ENCODE data around the gene RBBP4. TPM values are rescaled to one million over a fixed set of nuclear protein-coding genes. Genes with fewer than 3 reads are reported as not detected.
"Not testable (repeated sequence)": the region's sequence is repeated elsewhere in the genome, so short reads cannot be mapped to it uniquely, and the experiment has no call there.

RBBP4 gene
- 96.0 TPM for total RNA-seq
- long read RNA-seq, full-length matches to known transcripts, result 121 of 131 reads
- long read RNA-seq, partial matches to known transcripts, result 3 of 131 reads
- long read RNA-seq, other reads (novel, unspliced or antisense), result 7 of 131 reads

- DNase-seq (ENCODE audit: low spot score), result peak; percentile 99
- intact Hi-C loops (cut with DNase I), result loop anchor here (2.0 kb wide), 2 partner anchors 52 to 166 kb away; partner anchors contain the start of genes S100PBP, SYNC and YARS1
Observed at GRCh38 chr1:32650752-32651460, at the start of gene RBBP4. TSS of gene RBBP4 (plus strand) at chr1:32651208. CDS start at chr1:32651307, 99 bp downstream.

DNA sequence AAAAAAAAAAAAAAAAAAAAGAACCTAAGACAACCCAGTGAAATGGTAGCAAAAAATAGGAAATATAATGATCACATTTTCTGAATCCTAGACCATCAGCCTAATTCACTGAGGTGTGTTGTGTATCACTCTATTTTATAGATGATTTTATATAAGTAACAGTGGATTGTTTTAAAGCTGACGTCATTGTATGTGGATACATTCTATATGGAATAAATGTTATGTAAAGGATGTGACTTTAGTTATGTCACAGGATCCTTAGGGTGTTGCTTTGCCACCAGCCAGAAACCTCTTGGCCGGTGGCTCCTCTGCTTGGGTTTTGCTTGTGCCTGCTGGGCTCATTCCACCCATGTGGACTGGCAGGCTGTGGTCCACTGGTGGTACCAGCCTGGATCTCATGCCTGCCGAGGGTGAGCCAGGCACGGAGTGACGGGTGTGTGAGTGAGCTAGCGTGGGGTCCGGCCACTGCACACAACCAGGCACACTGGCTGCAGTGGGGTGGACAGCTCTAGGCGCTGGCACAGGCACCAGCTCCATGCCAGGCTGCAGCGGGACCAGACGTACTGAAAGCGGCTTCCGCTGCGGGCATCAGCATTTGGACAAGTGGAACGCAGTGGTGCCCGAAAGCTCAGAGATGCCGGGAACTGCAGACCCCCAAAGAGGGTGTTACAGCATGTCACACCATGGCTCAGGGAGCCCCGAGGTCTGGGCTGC lies 45.1 kb upstream of the RBBP4 start:
- intact Hi-C loops (cut with DNase I), result no loop called here

DNA sequence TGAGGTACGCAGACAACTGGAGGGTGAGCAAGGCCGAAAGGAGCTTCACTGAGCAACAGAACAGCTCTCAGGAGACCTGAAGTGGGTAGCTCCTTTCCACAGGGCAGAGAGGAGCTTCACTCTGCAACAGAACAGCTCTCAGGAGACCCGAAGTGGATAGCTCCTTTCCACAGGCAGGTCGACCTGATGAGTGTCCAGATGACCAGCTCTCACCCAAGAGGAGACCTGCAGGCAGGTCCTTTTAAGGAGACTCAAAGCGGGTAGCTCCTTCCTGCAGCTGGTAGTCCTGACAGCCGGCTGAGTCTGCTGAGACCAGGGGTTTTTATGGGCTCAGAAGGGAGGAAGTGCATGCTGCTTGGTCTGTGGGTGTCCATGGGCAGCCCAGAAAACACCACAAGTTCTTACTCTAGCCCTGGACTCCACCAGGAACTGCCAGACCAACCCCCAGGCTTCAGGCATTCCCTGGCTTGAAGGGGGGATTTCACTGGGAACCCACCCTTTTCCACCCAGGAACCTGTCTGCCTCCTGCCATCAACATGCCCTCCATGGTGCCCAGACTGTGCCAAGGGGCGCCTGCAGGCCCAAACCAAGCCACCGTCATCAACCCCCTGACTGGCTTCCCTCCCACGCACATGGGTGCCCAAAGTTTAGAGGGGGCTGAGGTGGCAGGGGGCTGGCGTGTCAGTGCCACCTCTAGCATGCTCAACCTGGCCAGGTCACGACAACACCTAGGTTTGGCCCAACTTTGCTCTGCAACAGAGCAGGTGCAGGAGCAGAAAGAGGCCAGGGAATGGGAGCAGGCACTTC lies 44.2 kb upstream of the RBBP4 start:
- intact Hi-C loops (cut with DNase I), result no loop called here
- no peak for DNase-seq (ENCODE audit: low spot score)

More for the DNA sequence above, 45.1 kb upstream of the RBBP4 start:
- no peak for DNase-seq (ENCODE audit: low spot score)

DNA sequence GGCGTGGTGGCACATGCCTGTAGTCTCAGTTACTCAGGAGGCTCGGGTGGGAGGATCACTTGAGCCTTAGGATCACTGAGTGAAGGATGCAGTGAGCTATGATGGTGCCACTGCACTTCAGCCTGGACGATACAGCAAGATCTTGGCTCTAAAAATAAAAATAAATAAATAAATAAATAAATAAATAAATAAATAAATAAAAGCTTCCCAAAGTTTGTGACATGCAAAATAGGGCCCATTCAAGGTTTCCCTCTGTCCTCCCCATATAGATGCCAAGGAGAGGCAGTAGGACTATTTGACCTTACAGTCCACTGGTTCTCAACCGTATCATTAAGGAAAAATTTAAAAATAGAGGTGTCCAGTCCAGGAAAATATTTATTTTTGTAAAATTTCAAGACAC lies 41.8 kb upstream of the RBBP4 start:
- DNase-seq (ENCODE audit: low spot score), result no peak
- intact Hi-C loops (cut with DNase I), result no loop called here

DNA sequence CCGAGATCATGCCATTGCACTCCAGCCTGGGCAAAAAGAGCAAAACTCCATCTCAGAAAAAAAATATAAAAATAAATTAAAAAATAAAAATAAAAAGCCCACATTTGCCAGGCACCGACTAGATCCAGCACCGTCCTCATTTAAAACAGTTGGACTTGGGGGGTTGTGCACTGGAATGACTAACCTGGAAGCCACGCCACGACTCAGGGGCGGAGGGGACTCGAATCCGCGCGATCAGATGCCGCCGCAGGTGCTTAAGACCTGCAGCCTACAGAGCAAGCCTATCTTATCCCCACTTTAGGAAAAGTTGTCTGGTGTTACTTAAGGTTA lies 39.2 kb upstream of the RBBP4 start:
- intact Hi-C loops (cut with DNase I), result no loop called here
- no peak for DNase-seq (ENCODE audit: low spot score)

DNA sequence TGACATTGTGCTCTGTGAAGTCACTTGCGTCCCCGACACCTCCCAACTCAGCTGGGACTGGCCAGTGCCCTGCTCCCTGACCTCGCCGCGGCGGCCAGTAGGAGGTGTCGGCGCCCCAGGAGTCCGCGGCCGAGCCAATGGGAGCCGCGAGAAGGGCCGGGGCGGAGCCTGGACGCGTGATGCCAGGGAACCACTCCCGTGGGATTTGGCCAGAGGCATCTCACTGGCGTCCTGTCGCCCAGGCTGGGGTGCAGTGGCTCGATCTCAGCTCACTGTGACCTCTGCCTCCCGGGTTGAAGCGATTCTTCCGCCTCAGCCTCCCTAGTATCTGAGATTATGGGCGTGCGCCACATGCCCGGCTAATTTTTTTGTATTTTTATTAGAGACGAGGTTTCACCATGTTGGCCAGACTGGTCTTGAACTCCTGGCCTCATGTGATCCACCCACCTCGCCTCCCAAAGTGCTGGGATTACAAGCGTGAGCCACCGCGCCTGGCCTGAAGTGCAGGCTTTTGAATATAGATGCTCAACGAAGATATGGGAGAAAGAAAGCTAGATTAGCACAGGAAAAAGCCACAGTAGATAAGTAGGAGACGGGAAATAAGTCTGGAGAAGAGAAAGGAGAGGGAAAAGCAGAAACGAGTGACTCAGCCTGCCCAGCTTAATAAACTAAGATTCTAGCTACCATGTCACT lies 38.7 kb upstream of the RBBP4 start:
- intact Hi-C loops (cut with DNase I), result no loop called here
- peak; percentile 93 for DNase-seq (ENCODE audit: low spot score)

GRCh38 chr1:32613472-32613871 lies 37.5 kb upstream of the RBBP4 start:
- no peak for DNase-seq (ENCODE audit: low spot score)
- intact Hi-C loops (cut with DNase I), result no loop called here

GRCh38 chr1:32618673-32619221 lies 32.3 kb upstream of the RBBP4 start:
- no peak for DNase-seq (ENCODE audit: low spot score)
- intact Hi-C loops (cut with DNase I), result no loop called here

- no peak for DNase-seq (ENCODE audit: low spot score)
- intact Hi-C loops (cut with DNase I), result no loop called here
Observed at GRCh38 chr1:32619701-32620485, 31.1 kb upstream of the RBBP4 start.

DNA sequence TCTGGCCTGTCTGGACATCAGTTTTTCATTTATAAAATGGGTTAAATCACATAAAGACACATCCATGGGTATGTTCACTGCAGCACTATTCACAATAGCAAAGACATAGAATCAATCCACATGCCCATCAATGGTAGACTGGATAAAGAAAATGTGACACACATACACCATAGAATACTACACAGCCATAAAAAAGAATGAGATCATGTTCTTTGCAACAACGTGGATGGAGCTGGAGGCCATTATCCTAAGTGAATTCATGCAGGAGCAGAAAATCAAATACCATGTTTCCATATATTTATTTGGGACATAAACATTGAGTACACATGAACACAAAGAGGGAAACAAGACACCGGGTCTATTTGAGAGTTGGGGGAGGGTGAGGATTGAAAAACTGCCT lies 28.8 kb upstream of the RBBP4 start:
- intact Hi-C loops (cut with DNase I), result no loop called here

DNA sequence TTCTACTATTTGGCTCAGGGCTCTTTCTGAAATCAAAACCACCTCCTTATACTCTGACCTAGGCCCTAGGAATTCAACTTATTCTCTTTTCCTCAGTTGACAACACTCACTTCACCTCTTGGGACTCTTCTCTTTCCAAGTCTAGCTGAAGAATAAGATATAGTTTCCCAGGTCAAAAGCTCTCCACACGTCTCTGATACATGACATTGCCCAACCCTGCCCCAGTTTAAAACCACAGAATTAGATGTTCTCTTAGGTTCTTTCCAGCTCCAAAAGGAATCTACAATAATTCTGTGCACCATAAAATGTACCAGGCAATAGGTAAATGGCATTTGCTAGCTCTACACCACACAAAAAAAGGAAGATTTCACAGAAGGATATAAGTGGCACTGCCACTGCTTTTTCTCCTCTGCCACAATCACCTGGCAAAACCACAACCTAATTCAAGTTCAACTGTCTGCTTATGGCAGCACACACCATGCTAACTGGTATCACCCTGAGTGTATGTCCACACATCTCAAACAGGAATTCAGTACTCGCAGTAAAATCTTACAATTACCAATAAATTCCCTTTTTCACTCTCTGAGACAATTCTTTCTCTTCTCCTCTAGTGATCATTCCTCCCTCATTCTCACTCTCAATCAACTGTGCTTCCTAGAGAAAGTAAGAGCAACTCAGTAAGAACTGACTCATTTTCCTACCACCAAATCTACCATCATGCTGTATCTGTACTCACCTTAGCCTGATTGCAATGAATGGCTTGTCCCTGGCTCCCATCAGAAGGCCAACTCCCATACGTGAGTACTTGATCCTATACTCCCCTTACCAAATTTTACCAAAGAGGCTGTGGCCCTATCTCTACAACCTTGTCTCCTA lies 28.0 kb upstream of the RBBP4 start:
- intact Hi-C loops (cut with DNase I), result no loop called here
- no peak for DNase-seq (ENCODE audit: low spot score)

More for the DNA sequence above, 28.8 kb upstream of the RBBP4 start:
- no peak for DNase-seq (ENCODE audit: low spot score)

GRCh38 chr1:32623775-32624174 lies 27.2 kb upstream of the RBBP4 start:
- intact Hi-C loops (cut with DNase I), result no loop called here

GRCh38 chr1:32626176-32626575 lies 24.8 kb upstream of the RBBP4 start:
- intact Hi-C loops (cut with DNase I), result no loop called here
- no peak for DNase-seq (ENCODE audit: low spot score)

More at GRCh38 chr1:32623775-32624174, 27.2 kb upstream of the RBBP4 start:
- no peak for DNase-seq (ENCODE audit: low spot score)

DNA sequence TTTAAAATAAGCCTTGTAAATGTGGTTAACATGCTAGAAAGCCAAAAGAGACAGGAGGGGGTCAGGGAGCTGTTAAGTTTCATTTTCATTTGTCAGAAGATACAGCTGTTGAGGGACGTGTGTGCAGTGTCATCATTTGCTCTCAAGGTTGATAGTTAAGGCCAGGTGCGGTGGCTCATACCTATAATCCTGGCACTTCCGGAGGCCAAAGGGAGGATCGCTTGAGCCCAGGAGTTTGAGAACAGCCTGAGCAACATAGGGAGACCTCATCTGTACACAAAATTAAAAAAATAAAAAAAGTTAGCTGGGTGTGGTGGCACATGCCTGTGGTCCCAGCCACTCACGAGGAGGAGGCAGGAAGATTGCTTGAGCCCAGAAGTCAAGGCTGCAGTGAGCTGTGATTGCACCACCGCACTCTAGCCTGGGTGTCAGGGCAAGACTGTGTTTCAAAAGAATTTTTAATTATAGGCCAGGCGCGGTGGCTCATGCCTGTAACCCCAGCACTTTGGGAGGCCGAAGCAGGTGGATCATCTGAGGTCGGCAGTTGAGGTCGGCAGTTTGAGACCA lies 23.3 kb upstream of the RBBP4 start:
- DNase-seq (ENCODE audit: low spot score), result no peak
- intact Hi-C loops (cut with DNase I), result no loop called here

DNA sequence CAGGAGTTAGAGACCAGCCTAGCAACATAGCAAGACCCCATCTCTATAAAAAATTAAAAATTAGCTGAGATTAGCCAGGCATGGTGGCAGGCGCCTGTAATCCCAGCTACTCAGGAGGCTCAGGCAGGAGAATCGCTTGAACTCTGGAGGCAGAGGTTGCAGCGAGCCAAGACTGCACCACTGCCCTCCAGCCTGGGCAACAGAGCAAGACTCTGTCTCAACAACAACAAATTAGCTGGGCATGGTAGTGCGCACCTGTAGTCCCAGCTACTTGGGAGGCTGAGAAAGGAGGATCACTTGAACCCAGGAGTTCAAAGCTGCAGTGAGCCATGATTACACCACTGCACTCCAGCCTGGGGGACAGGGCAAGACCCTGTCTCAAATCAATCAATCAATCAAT lies 20.8 kb upstream of the RBBP4 start:
- intact Hi-C loops (cut with DNase I); DNase-seq (ENCODE audit: low spot score): not testable (repeated sequence)

GRCh38 chr1:32632829-32633228 lies 18.2 kb upstream of the RBBP4 start:
- intact Hi-C loops (cut with DNase I), result no loop called here
- no peak for DNase-seq (ENCODE audit: low spot score)

Measured in cardiac septum (tissue), 1 donor.